Amniotic epithelial cell (primary cell): ENCODE results near the gene CD27.
A peak's percentile ranks its signal among the peaks of the same experiment; 100 is the strongest.

ENCODE experiments used
- DNase-seq: peaks from one replicate; pipeline ENCODE4 v3.0.0-alpha.2; 2010; ENCODE audit warnings: low read depth

CD27 gene

DNA sequence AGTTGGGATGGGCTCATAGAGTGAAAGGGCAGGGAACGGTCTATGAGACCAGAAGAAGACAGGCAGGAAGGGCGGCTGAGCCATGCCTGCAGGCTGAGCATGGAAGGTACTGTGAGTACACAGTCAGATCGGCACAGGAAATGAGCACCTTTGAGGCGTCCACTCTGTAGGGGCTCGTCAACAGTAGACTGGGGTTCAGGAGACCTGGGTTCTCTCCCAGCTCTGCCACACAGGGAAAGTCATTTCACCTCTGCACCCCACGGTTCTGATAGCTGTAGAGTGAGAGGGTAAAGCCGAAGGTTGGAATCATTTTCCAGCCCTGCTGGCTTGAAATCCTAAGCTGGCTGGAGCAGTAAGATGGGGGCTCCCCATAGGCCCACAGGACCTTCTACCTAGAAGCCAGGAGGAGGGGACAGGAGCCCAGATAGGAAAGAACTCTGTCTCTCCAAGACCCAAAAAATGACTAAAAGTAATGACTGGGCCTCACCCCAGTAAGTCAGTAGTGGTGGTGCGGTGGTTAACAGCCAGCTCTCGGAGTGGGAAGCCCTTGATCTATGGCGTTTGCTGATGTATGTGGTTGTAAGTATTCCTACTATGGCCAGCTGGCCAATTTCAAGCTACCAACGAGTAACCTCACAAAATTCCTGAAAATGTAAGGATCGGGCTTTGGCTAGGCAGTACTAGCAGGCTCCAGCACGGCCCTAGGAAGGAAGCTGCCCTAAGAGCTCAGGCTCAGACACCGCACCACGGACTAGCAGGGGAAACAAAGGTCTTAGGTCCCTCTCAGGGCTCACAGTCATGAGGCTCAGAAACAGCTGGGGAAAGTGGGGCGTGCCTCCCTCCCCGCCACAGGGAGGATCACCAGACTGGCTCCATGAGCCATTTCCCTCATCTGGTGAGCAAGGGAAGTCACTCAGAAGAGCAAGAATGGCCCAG, 10.3 kb upstream of the CD27 start:
- DNase-seq = peak; percentile 33

DNA sequence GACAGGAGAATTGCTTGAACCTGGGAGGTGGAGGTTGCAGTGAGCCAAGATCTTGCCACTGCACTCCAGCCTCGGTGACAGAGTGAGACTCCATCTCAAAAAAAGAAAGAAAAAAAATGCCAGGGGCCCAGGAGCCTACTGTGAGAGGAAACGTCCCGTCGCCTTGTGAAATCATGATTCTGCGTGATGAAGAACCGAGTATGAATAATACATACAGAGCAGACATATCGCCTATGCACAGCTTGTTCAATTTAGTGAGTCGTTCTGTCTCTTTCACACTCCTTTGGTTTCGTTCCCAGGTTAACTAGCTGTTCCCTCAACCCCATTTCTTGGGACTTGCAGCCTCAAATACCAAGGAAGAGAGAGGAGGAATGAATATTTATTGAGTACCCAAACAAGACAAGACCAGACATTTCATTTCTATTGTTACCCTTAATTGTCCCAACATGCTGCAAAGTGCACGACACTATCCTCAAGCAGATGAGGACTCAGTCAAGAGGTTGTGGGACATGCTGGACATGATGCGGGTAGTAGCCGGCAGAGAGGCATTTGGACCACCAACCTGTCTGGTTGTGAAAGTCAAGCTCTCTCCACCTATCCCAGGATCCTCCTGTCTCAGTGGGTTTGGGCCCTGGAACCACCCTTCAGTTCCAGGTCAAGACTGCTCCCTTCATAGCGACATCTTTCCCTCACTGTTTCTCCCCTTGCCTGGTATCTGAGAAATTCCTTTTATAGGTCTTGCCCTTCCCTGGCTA, 8.6 kb upstream of the CD27 start:
- no peak for DNase-seq

DNA sequence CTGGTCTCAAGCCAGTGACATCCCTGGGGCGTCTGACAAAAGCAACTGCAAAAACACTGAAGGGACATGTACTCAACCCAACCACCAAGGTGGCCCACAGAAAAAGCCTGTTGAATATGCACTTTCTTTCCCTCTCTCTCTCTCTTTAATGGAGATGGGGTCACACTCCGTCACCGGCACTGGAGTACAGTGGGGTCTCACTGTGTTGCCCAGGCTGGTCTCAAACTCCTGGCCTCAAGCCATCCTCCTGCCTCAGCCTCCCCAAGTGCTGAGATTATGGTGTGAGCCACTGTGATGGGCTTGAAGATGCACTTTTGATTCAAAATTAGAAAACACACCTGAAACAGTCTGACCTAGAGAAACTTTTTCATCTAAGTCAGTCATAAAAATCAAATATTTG, 7.2 kb upstream of the CD27 start:
- DNase-seq = no peak

DNA sequence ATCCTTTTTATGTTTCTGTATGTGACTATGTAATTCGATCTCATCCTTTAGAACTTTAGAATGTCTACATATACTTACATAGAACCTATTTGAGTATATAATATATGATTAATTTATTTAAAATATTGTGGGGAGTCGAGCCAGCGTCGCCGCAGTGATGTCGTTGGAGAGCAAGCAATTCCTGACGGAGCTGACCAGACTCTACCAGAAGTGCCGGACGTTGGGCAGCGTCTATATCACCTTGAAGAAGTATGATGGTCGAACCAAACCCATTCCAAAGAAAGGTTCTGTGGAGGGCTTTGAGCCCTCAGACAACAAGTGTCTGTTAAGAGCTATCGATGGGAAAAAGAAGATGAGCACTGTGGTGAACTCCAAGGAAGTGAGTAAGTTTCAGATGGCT, 6.4 kb upstream of the CD27 start:
- DNase-seq = no peak

DNA sequence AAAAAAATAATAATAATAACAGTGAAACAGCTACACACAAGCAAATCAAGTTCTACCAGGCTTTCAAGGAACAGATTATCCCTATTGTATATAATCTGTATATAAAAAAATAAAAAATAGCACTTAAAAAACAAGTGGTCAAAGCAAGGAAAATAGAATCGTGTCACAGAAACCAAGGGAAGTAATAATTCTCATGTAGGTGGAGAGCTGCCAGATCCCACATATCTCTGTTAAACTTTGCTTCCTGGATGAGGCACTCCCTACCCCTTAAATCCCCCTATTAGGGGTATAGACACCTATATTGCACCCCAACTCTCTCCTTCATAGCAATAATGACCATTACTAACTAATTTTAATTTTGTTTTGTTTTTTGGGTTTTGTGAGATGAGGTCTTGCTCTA, 4.4 kb upstream of the CD27 start:
- no peak for DNase-seq

DNA sequence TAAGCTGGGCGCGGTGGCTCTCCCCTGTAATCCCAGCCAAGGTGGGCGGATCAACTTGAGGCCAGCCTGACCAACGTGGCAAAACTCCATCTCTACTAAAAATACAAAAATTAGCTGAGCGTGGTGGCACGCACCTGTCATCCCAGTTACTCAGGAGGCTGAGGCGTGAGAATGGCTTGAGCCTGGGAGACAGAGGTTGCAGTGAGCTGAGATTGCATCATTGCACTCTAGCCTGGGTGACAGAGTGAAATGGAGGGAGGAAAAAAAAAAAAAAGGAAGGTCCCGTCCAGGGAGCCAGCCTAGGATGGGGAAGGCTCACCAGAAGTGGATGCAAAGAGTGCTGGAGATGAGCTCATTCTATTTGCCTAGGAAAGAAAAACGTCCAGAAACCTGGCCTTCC, 1.9 kb upstream of the CD27 start:
- DNase-seq = no peak

DNA sequence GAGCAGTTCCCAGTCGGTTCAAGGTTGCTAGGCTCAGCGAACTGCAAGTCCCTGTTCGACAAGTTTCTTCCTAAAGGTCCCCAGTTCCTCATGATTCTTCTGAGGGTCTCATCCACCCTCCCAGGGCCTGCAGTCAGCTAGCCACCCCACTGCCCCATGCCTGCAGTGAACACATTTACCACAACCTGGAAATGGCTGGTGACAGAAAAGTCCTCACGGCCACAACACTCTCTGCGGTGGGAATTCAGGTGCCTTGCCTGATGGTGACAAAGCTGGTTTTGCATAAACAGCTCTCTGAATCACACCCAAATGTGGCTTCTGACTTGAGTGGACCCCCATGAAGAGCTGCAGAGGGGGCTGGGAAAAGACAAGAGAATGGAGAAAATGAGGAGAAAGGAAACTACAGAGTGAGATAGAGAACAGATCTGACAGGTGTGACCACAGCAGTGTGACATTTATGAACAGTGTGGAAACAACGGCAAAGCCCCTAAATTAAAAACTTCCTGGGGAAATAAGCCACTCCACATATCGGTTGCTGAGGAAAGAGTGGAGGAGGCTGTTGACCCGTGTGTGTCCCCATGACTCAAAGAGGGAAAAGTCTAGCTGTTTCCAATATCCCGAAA, 1.3 kb upstream of the CD27 start:
- no peak for DNase-seq

DNA sequence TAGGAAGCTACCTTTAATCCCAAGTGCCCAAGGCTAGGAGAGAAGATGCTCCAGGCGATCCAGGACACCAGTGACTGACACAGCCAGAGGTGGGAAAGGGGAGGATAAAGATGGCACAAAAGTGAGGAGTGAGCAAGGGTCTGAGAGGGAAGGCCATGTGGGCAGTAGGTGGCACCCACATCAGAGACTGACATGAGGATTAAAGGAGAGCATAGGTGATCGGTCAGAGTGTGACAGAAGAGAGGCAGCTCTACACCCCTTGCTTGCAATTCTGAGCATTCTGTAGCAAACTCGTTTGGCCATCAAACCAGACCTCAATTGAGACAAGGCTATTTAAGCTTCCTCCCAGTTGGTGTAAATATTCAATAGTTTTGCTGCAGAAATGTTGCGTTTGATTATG, 724 bp upstream of the CD27 start:
- no peak for DNase-seq

DNA sequence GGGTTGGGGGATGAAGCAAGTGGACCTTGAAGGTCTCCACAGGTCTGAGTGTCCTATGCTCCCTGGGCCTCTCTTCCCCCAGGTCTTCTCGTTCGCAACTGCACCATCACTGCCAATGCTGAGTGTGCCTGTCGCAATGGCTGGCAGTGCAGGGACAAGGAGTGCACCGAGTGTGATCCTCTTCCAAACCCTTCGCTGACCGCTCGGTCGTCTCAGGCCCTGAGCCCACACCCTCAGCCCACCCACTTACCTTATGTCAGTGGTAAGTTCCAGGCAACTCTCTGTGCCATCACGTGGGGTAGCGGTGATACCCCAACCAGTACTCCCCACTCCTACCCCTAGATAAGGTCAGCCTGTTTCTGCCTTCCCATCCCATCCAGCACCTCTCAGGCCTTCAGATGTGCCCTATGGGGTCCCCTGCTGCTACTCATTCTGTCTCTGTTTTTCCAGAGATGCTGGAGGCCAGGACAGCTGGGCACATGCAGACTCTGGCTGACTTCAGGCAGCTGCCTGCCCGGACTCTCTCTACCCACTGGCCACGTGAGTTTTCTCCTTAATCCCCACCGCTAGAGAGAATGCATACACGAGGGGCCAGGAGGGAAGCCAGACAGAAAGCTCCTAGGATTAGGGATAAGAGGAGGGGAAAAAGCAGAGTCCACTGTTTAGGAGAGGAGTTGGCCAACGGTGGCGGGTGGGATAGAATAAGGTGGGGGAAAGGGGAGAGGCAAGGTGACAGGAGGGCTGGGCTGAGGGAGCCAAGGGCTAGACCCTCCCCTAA, 5.5 kb downstream of the CD27 start:
- DNase-seq = peak; percentile 58

DNA sequence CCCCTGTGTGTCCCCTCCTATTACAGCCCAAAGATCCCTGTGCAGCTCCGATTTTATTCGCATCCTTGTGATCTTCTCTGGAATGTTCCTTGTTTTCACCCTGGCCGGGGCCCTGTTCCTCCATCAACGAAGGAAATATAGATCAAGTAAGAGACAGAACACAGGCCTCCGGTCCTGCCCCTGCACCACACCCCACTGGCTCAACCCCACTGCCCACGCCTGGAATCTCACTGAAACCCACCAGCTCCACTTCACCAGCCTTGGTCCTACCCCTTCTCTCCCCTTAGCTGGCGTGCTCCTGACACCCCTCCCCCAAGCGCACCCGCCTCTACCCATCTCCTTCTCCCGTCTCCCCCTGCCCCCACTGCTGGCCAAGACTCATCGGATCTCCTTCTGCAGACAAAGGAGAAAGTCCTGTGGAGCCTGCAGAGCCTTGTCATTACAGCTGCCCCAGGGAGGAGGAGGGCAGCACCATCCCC, 6.2 kb downstream of the CD27 start:
- no peak for DNase-seq

DNA sequence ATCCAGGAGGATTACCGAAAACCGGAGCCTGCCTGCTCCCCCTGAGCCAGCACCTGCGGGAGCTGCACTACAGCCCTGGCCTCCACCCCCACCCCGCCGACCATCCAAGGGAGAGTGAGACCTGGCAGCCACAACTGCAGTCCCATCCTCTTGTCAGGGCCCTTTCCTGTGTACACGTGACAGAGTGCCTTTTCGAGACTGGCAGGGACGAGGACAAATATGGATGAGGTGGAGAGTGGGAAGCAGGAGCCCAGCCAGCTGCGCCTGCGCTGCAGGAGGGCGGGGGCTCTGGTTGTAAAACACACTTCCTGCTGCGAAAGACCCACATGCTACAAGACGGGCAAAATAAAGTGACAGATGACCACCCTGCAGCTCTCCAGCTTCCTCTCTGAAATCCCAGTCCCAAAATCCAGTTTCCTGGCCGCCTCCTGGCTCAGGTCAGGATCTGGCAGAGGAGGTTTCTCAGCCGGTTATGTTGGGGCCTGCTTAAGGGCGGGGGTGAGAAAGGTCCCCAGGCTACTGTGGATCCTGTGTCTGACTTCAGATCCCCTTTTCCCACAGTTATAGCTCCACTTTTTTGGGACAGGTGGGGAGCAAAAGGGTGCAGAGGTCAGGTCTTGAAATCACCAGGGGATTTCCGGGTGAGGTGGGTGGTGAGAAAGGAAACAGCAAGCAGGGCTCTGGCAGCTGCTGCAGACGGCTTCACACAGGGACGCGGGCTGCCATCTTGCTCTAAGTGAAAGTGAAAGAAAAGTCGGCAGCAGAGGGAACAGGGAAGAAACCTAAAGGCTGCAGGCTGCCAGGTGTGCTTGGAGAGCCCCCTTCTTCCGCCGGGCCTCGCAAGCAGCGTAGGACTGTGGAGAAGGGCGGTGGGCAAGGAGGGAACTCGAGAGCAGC, 6.8 kb downstream of the CD27 start, which contains the start of gene TAPBPL:
TSS of gene TAPBPL (plus strand) at position 695 of the 897 bp plus-strand sequence. CDS start 207 bp downstream, outside the sequence.
- DNase-seq = peak; percentile 64

DNA sequence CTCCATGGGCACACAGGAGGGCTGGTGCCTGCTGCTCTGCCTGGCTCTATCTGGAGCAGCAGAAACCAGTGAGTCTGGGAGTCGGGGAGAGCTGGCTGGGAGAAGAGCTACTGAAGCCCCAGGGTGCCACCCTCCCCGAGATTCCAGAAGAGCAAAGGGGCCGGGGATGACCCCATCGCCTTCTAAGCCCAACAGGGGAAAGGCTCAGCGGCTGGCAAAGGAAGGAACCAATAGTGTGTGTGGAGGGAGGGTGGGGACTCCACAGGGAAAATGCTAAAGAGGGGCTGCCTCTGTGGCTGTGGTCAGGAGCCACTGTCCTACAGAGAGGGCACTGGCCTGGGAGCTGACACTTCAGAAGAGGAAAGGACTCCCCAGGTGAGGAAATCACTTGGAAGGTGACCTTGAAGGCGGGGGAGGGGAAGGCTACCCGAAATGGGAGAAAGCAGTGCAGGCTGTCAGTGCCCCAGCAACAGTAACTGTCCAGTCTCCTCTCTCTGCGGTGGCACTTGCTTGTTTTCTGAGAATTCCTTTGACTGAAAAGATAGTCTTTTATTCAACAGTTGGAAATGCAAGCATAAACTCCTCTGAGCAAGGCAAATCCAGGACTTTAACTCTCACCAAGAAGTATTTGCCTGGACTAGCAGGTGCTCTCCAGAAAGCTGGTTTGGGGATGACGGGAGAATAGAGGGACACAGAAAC, 7.6 kb downstream of the CD27 start:
- DNase-seq = no peak

DNA sequence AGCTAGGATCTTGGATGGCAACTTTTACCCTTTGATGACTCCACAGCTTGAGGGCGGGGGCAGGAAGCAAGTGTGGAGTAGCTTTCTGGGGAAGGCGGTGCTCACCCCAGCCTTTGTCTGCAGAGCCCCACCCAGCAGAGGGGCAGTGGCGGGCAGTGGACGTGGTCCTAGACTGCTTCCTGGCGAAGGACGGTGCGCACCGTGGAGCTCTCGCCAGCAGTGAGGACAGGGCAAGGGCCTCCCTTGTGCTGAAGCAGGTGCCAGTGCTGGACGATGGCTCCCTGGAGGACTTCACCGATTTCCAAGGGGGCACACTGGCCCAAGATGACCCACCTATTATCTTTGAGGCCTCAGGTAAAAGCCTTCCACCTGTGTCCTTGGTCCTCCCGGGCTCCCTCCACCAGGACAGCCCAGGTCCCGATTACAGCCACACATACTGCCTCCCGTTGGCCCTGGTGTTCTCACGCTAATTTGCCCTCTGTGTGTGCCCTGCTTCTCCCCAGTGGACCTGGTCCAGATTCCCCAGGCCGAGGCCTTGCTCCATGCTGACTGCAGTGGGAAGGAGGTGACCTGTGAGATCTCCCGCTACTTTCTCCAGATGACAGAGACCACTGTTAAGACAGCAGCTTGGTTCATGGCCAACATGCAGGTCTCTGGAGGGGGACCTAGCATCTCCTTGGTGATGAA, 8.3 kb downstream of the CD27 start:
- DNase-seq = no peak

DNA sequence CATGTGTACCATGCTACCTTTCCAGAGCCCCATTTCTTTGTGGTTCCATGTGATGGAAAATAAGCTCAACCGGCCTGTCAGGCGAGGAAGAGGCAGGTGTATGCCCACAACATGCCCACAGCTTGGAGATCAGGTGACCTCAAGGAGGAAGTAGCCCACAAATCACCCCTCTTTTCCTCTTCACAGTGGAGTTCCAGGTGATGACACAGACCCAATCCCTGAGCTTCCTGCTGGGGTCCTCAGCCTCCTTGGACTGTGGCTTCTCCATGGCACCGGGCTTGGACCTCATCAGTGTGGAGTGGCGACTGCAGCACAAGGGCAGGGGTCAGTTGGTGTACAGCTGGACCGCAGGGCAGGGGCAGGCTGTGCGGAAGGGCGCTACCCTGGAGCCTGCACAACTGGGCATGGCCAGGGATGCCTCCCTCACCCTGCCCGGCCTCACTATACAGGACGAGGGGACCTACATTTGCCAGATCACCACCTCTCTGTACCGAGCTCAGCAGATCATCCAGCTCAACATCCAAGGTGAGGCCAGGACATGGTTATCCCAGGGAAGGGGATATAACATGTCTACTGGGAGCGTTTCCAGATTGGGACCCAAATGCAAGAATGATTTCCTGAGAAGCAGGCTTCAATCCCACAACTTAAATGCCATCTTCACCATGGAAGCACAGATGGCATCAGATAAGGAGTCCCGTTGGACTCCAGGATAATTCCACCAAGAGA, 12.6 kb downstream of the CD27 start:
- no peak for DNase-seq

DNA sequence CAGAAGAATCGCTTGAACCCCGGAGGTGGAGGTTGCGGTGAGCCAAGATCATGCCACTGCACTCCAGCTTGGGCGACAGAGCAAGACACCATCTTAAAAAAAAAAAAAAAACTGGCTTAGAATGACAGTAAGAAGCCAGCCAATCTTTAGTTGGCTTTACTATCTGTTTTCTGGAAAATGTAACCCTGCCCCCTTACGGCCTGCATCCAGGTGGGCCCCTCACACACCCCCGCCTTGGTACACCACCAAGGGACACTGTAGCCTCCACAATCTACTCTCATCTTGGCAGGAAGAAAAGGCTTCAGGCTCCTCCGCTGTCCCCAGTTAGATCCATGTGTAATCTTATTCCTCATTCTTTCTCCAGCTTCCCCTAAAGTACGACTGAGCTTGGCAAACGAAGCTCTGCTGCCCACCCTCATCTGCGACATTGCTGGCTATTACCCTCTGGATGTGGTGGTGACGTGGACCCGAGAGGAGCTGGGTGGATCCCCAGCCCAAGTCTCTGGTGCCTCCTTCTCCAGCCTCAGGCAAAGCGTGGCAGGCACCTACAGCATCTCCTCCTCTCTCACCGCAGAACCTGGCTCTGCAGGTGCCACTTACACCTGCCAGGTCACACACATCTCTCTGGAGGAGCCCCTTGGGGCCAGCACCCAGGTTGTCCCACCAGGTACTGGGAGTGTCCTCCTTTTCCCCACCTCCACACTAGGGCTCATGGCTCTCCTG, 13.7 kb downstream of the CD27 start:
- no peak for DNase-seq

DNA sequence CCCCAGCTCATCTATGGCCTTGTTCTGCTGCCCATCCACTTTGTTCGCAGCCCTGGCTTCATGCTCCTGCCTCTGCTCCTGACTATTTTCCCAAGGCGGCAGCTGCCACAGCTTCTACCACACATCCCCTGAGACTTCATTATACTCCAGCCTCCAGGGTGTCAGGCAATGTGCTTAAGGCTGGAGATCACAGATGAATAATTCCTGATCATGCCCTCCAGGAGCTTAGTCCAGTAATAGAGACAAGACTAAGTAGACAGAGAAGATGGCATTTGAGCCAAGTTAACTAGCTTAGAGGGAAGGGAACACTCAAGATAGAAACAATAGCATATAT, 14.2 kb downstream of the CD27 start:
- no peak for DNase-seq

DNA sequence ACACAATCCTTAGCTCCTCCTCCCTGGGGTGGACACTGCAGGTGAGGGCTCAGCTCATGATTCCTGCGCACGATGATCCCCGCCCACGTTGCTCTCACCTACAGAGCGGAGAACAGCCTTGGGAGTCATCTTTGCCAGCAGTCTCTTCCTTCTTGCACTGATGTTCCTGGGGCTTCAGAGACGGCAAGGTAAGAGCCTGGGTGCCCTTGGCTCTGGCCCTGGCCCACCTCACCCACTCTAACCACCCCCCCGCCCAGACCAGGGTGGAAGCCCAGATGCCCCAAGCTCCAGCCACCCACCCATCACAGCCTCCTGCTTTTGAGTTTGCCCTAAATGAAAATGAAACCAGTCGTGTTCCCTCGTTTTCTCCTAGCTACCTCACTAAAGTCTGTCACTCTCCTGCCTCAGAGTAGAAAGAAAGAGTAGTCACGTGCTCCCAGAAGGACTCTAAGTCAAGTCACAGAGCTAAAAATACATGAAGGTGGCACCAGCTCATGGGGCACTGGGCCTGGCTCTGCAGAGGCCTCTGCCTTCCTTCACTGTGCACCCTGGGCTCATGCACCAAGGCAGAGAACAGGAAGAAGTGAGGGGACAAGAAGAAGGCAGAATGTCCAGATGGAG, 16.1 kb downstream of the CD27 start:
- DNase-seq = no peak
